T-helper 2 cell treated with Interferon-gamma antibody and Interleukin-4, amounts not matched to agents 100 ng/mL and 5 ng/mL, for 36 hours (primary cell): Measurements from ENCODE around the gene OTX1. TPM values are rescaled to one million over a fixed set of nuclear protein-coding genes. Genes with fewer than 3 reads are reported as not detected.
"Not testable (repeated sequence)": the region's sequence is repeated elsewhere in the genome, so short reads cannot be mapped to it uniquely, and the experiment has no call there.

Experiments
- intact Hi-C: fragments of 100-400 bp; cut with micrococcal nuclease; formaldehyde crosslinking; loops from one replicate; pipeline ENCODE4 v1.15.1; 2023
- total RNA-seq: library from RNA; stranded (reverse); gene quantifications from 2 replicates; pipeline ENCODE4 v1.2.3, GENCODE V29; 2022

OTX1 gene
- total RNA-seq, 1 donor from 2014 or later = not detected

DNA sequence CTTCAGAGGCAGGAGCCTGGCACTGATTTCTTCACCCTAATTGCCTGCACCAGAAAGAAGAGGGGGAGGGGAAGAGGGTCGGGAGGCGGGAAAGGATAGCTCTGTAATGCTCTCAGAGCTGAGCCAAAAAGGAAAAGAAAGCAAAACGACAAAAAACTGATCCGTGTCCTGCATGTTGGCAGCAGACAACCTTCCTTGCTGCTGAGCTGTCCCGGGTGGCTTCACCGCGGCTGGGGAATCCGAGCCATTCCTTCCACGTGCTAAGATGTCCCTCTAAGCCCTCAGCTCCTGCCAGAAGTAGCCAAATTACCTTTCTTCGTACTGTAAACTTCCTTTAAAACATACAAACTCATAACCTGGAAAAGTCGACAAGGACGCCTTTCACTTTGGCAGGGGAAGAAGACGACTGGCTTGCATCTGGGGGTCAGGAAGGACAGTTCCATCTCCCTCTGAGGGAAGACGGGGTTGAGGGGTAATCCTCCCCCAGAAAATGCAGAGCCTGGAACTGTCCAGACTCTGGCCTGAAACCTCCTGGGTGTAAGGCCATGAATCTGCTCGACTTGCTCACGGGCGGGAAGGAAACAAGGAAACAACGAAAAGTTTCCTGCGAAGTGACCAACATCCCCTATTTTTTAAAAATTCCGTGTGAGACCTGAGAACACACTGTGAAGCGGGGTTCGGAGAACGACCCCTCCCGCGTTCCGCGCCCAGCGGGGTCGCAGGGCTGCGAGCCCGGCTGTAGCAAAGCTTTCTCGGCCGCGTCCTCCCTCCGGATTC, 7.7 kb downstream of the OTX1 start:
- intact Hi-C loops = loop anchor here (5.0 kb wide), 1 partner anchor 364 kb away; no protein-coding TSS in a partner anchor

DNA sequence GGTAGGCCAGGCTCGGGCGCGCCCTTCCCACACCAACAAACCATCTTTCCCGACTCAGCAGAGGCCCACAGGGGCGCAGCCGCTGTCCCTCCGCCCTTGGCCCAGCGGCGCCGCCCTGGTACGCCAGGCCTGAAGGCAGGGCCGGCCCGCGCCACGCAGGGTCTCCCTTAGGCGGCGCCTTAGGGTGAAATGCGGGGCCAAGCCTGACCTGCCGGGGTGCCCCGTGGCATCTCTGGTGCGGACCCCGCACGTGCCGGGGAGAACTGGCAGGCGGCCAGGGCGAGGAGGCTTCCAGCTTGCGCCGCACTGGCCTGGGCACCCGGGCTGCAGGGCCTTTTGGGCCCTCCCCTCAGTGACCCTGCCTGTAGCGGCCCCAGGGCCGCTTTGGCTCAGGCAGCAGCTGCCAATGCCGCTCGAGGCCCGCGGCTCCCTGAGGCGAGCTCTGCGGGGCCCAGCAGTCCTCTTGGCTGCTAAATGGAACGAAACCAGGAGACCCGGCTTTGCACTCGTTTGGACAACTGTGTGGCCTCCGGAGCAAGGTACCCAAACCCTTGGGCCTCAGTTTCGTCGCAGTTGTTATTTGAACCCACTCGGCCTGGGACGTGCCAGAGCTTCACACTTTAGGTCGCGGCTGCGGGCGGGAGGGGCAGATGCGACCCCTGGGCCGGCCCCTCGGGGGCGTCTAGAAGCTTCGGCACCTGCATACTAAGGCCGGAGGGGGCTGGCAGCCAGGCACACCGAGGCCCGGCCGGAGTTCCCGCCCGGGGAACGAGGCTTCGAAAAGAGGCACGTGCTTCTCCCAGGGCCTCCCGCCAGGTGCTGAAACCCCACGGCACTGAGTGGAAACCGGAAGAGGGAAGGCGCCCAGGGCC, 8.5 kb downstream of the OTX1 start:
- intact Hi-C loops = loop anchor here (5.0 kb wide), 1 partner anchor 363 kb away; no protein-coding TSS in a partner anchor

- intact Hi-C loops = loop anchor here (5.0 kb wide), 1 partner anchor 362 kb away; no protein-coding TSS in a partner anchor
Measured at GRCh38 chr2:63059793-63060471, 9.3 kb downstream of the OTX1 start.

GRCh38 chr2:63060472-63060991, 9.9 kb downstream of the OTX1 start:
- intact Hi-C loops = no loop called here

- intact Hi-C loops = no loop called here
Measured at GRCh38 chr2:63064197-63064596, 13.6 kb downstream of the OTX1 start.

DNA sequence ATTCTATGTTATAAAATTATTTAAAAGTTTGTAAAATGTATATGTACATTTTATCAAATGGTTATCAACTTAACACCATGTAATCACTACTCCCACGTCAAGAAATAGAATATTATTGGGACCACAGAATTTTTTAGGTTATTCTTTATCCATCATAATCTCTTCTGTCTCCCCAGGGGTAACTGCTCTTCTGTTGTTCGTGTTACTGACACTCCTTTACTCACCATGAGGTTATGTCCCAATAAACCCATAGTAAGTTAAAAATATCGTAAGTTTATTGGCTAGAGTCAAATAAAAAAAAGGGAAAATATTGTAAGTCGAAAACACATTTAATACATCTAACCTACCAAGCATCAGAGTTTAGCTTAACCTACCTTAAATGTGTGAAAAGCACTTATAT, 14.0 kb downstream of the OTX1 start:
- intact Hi-C loops = no loop called here

GRCh38 chr2:63066265-63066664, 15.6 kb downstream of the OTX1 start:
- intact Hi-C loops = no loop called here

- intact Hi-C loops = no loop called here
Measured at GRCh38 chr2:63066838-63067237, 16.2 kb downstream of the OTX1 start.

GRCh38 chr2:63071664-63072063, 21.0 kb downstream of the OTX1 start:
- intact Hi-C loops = no loop called here

DNA sequence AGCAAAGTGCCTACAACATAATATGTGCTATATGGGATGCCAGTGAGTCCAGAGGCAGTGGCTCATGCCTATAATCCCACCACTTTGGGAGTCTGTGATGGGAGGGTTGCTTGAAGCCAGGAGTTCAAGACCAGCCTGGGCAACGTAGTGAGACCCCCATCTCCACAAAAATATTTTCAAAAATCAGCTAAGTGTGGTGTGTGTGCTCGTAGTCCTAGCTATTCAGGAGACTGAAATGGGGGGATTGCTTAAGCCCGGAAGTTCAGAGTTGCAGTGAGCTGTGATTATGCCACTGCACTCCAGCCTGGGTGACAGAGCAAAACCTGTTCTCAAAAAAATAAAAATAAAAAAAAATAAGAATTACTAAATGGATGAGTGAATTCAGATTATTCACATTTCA, 23.4 kb downstream of the OTX1 start:
- intact Hi-C loops = no loop called here

GRCh38 chr2:63074399-63074798, 23.8 kb downstream of the OTX1 start:
- intact Hi-C loops = not testable (repeated sequence)

- intact Hi-C loops = no loop called here
Measured at GRCh38 chr2:63078852-63079606, 28.4 kb downstream of the OTX1 start.

- intact Hi-C loops = no loop called here
Measured at GRCh38 chr2:63081404-63081803, 30.8 kb downstream of the OTX1 start.

DNA sequence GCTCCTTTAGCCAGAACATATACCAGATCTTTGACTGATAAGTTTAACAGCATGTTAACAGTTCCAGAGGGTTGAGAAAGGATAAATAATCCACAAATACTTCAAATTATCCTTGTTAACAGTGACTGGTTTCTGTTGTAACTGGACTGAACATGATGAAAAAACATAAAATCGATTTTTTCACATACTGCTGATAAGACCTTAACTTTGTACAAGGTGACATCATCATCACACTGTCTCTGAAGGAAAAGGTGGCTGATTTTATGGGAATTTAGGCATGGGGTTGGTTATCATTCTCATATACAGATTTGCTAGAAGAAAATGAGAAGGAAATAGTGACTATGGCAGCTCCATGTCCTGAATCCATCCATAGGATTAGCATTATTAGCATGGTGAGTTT, 36.1 kb downstream of the OTX1 start:
- intact Hi-C loops = no loop called here

DNA sequence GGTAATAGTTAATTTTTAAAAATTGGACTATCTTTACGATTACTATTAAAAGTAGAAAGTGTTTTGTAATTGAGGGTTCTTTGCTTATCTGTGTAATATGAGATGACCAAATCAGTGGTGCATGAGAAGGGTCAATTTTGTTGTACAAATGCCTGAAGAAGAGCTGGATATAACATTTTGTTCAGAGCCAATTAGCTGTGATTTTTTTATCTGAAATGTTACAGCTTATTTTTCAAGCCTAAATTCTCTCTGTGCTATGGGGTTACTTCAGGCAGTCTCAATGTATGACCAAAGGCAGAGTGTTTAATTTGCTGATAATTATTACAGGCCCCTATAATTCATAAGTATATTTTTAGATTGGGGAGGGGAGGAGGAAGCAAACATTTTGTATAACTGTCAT, 41.8 kb downstream of the OTX1 start:
- intact Hi-C loops = no loop called here

DNA sequence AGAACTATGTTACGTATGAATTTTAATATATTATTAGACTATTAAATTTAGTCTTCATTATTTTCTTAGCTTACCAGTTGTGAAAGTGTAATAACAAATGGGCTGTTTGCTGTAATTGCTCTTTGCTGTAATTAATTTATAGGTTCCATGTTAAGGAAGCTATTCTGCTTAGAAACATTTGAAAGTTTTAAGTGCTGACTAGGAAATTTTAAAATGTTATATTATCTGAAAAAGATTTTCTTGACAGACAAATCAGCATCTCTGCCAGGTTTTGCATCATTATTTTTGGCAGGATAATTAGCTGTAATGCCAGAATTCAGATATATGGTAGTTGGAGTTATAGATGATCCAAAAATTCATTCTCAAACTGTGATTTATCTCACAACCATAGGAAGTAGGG, 42.2 kb downstream of the OTX1 start:
- intact Hi-C loops = no loop called here

DNA sequence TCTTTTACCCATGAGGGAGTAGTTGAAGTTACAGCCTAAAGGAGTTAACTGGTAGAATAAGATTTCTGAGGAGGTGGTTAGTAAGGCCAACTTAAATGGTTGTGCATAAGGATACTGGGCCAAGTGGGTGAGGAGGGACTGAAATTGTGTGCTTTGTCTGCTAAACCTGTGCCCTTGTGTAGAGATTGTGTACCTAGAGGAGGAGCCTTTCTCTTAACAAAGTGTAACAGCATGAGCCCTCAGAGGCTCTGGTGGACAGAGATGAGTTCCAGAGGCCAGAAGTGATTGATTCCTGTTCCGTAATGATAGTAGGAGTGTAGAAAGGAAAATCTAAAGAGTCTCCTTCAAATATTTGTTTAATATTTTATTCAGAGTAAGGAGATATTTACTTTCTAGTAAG, 42.9 kb downstream of the OTX1 start:
- intact Hi-C loops = no loop called here

DNA sequence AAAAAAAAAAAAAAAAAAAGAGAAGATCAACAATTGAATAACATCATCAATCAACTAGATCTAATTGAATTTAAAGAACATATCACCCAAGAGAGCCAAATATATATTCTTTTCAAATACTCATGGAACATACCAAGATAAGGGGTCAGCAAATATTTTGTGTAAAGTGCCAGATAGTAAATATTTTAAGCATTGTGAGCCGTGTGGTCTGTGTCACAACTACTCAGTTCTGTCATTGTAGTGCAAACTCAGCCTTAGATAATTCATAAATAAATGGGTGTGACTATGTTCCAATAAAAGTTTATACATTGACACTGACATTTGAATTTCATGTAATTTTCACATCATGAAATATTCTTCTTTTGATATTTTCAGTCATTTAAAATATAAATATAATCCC, 45.9 kb downstream of the OTX1 start:
- intact Hi-C loops = no loop called here

- intact Hi-C loops = no loop called here
Measured at GRCh38 chr2:63099032-63099431, 48.4 kb downstream of the OTX1 start.

DNA sequence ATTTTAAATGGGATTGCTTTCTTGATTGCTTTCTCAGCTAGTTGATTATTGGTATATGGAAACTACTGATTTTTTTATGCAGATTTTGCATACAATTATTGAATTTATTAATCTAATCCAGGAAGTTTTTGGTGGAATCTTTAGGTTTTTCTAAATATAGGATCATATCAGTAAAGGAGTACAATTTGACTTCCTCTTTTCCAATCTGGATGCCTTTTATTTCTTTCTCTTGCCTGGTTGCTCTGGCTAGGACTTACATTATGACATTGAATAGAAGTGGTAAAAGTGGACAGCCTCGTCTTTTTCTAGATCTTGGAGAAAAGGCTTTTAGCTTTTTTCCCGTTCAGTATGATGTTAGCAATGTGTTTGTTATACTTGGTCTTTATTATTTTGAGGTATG, 51.3 kb downstream of the OTX1 start:
- intact Hi-C loops = no loop called here

DNA sequence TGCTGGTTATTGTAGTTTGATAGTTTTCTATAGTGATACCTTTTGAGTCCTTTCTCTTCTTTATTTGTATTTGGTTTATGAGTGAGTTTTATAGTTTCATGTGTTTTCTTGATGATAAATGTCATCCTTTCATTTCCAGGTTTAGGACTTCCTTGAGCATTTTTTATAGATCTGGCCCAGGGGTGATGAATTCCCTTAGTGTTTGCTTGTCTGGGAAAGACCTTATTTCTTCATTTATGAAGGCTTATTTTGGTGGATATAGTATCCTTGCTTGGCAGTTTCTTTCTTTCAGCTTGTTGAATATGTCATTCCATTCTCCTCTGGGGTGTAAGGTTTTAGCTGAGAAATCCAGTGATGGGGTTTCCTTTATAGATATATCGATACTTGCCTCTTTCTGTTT, 53.9 kb downstream of the OTX1 start:
- intact Hi-C loops = no loop called here
